HCT116 (cell line): ENCODE data around the gene RRAGA. TPM values are rescaled to one million over a fixed set of nuclear protein-coding genes. Genes with fewer than 3 reads are reported as not detected.

Experiments
- ATAC-seq: fragments of 200-7000 bp; cut with Tn5 transposase; 2 replicates; pipeline ENCODE4 v1.9.1; 2020; ENCODE audit warnings: mild to moderate bottlenecking, moderate library complexity
- BruUV-seq: library from RNA; stranded (reverse); fragments of 400-500 nt; replicated peaks from 2 replicates; lab custom pipeline; 2021; lab: Mats Ljungman, UMichigan
- CTCF ChIA-PET: fragments of 300-600 bp; sonication (Branson Sonifier 250); formaldehyde crosslinking; loops from one replicate; lab custom pipeline; 2021; ENCODE audit warnings: antibody characterized with exemption; lab: Charles Lee
- POLR2A ChIA-PET: fragments of 300-600, 350-600 bp; sonication (Branson Sonifier 250); formaldehyde crosslinking; loops from one replicate; lab custom pipeline; 2021; ENCODE audit warnings: antibody characterized with exemption; lab: Charles Lee
- RAD21 ChIA-PET, 2 experiments: fragments of 300-600 bp; sonication (Branson Sonifier 250); formaldehyde crosslinking; loops; one replicate each; lab custom pipeline; 2023; ENCODE audit warnings: low total read pairs in 2 of 2; ENCODE audit not compliant: uncharacterized antibody in 2 of 2, unreplicated experiment in 2 of 2, low non-redundant PET in 1 of 2; lab: Charles Lee
- DNase-seq: peaks from one replicate; pipeline ENCODE4 v3.0.0-alpha.2; 2010; ENCODE audit warnings: low read depth, low spot score
- H2AFZ ChIP-seq: fragments of 200-600 bp; shearing (Covaris generic), sonication (generic); 2 replicates; pipeline ENCODE4 v1.6.1; 2017; ENCODE audit warnings: low read depth, mixed run types, mixed read lengths, antibody characterized with exemption, low read length; ENCODE audit not compliant: poor library complexity, severe bottlenecking
- H3K27ac ChIP-seq: 2 replicates; pipeline ENCODE4 v1.5.1; 2012; ENCODE audit warnings: low read depth, low read length
- H3K27me3 ChIP-seq: fragments of 200-600 bp; sonication (generic); 2 replicates; pipeline ENCODE4 v1.6.1; 2016; ENCODE audit warnings: mixed run types, low read length, mixed read lengths; ENCODE audit not compliant: insufficient read depth
- H3K36me3 ChIP-seq, 2 experiments: fragments of 200-500 bp in 1 of 2; fragments of 200-600 bp in 1 of 2; sonication (Bioruptor generic) in 1 of 2; sonication (generic) in 1 of 2; 2 replicates each; pipeline versions ENCODE4 v1.5.1 to v1.6.1; 2014 to 2016; ENCODE audit warnings: low read length in 2 of 2, inconsistent platforms in 1 of 2, mixed read lengths in 1 of 2, mixed run types in 1 of 2; ENCODE audit not compliant: insufficient read depth in 2 of 2, control insufficient read depth in 1 of 2
- H3K4me1 ChIP-seq, 2 experiments: fragments of 200-600 bp in 1 of 2; sonication (generic) in 1 of 2; 2 replicates each; pipeline versions ENCODE4 v1.5.1 to v1.6.1; 2012 to 2017; ENCODE audit warnings: low read length in 2 of 2, inconsistent platforms in 1 of 2, mild to moderate bottlenecking in 1 of 2, mixed read lengths in 1 of 2, mixed run types in 1 of 2, moderate library complexity in 1 of 2; ENCODE audit not compliant: insufficient read depth in 2 of 2, control insufficient read depth in 1 of 2
- H3K4me2 ChIP-seq: fragments of 200-600 bp; sonication (generic); 2 replicates; pipeline ENCODE4 v1.6.1; 2017; ENCODE audit warnings: mixed run types, low read length, mixed read lengths
- H3K4me3 ChIP-seq, 2 experiments: fragments of 200-600 bp in 1 of 2; sonication (generic) in 1 of 2; replicated peaks in 1 of 2; 2 replicates each; pipeline ENCODE4 v1.5.1; 2011 to 2016; ENCODE audit warnings: low read length in 2 of 2, control low read depth in 1 of 2, low read depth in 1 of 2, mild to moderate bottlenecking in 1 of 2, mixed read lengths in 1 of 2, mixed run types in 1 of 2
- H3K79me2 ChIP-seq: fragments of 200-600 bp; sonication (generic); 2 replicates; pipeline ENCODE4 v1.6.1; 2017; ENCODE audit warnings: mild to moderate bottlenecking, mixed run types, low read length, moderate library complexity, mixed read lengths; ENCODE audit not compliant: insufficient read depth
- H3K9ac ChIP-seq: fragments of 200-600 bp; sonication (generic); 2 replicates; pipeline ENCODE4 v1.6.1; 2016; ENCODE audit warnings: low read length, mixed read lengths
- H3K9me2 ChIP-seq: fragments of 200-600 bp; sonication (generic), shearing (Covaris generic); 2 replicates; pipeline ENCODE4 v1.6.1; 2017; ENCODE audit warnings: mixed run types, mild to moderate bottlenecking, moderate library complexity; ENCODE audit not compliant: insufficient read depth
- H3K9me3 ChIP-seq, 2 experiments: fragments of 200-500 bp in 1 of 2; fragments of 200-600 bp in 1 of 2; sonication (Bioruptor generic) in 1 of 2; sonication (generic) in 1 of 2; 2 replicates each; pipeline ENCODE4 v1.6.1; 2014 to 2017; ENCODE audit warnings: low read length in 2 of 2, mixed read lengths in 2 of 2, inconsistent platforms in 1 of 2, low read depth in 1 of 2, mild to moderate bottlenecking in 1 of 2, mixed run types in 1 of 2, moderate library complexity in 1 of 2; ENCODE audit not compliant: control insufficient read depth in 1 of 2, insufficient read depth in 1 of 2
- H4K20me1 ChIP-seq: fragments of 200-600 bp; sonication (generic), shearing (Covaris generic); 2 replicates; pipeline ENCODE4 v1.6.1; 2017; ENCODE audit warnings: mixed run types, mild to moderate bottlenecking, moderate library complexity; ENCODE audit not compliant: insufficient read depth
- ATF3 ChIP-seq: IDR thresholded peaks from 2 replicates; pipeline ENCODE4 v1.6.1; 2012
- CBX3 ChIP-seq: IDR thresholded peaks from 2 replicates; pipeline ENCODE4 v1.6.1; 2012; ENCODE audit warnings: low read depth
- CEBPB ChIP-seq: IDR thresholded peaks from 2 replicates; pipeline ENCODE4 v1.6.1; 2012; ENCODE audit warnings: low read depth
- CTCF ChIP-seq, 3 experiments: fragments of 200-600 bp in 1 of 3; sonication (generic) in 1 of 3; IDR thresholded peaks in 2 of 3; conservative IDR thresholded peaks in 1 of 3; 2 replicates each; pipeline ENCODE4 v1.5.1; 2012 to 2017; ENCODE audit warnings: low read depth in 2 of 3, low read length in 2 of 3, antibody characterized with exemption in 1 of 3, borderline replicate concordance in 1 of 3, control low read depth in 1 of 3, mild to moderate bottlenecking in 1 of 3, mixed read lengths in 1 of 3, mixed run types in 1 of 3, moderate library complexity in 1 of 3; ENCODE audit not compliant: insufficient read depth in 1 of 3
- EGR1 ChIP-seq: IDR thresholded peaks from 2 replicates; pipeline ENCODE4 v1.6.1; 2012; ENCODE audit warnings: low read depth
- EZH2phosphoT487 ChIP-seq: fragments of 200-600 bp; IDR thresholded peaks from 2 replicates; pipeline ENCODE4 v1.6.1; 2018; ENCODE audit warnings: antibody characterized with exemption, borderline replicate concordance
- FOSL1 ChIP-seq: IDR thresholded peaks from 2 replicates; pipeline ENCODE4 v1.6.1; 2012; ENCODE audit warnings: low read depth
- POLR2A ChIP-seq: IDR thresholded peaks from 2 replicates; pipeline ENCODE4 v1.7.0; 2011; ENCODE audit warnings: borderline replicate concordance; ENCODE audit not compliant: insufficient read depth, insufficient read length; ENCODE audit errors: extremely low read depth
- SIN3A ChIP-seq: IDR thresholded peaks from 2 replicates; pipeline ENCODE4 v1.6.1; 2012; ENCODE audit warnings: low read depth
- SRF ChIP-seq: IDR thresholded peaks from 2 replicates; pipeline ENCODE4 v1.6.1; 2012; ENCODE audit warnings: low read depth
- TCF7L2 ChIP-seq: IDR thresholded peaks from 2 replicates; pipeline ENCODE4 v1.7.0; 2011; ENCODE audit warnings: borderline replicate concordance, inconsistent platforms; ENCODE audit not compliant: insufficient read depth, insufficient read length; ENCODE audit errors: extremely low read depth
- YY1 ChIP-seq: IDR thresholded peaks from 2 replicates; pipeline ENCODE4 v1.6.1; 2011; ENCODE audit warnings: low read length, low read depth, moderate library complexity, mild to moderate bottlenecking; ENCODE audit not compliant: insufficient replicate concordance; ENCODE audit errors: extremely low read depth
- ZFX ChIP-seq: fragments of 450-650 bp; IDR thresholded peaks from 2 replicates; pipeline ENCODE4 v1.6.1; 2017
- intact Hi-C: fragments of 100-400 bp; cut with micrococcal nuclease; formaldehyde crosslinking; loops from 2 replicates; pipeline ENCODE4 v1.10.0; 2022
- total RNA-seq: library from RNA; stranded (reverse); gene quantifications from one replicate; pipeline ENCODE4 v1.2.1, GENCODE V29; 2021; ENCODE audit not compliant: unreplicated experiment

RRAGA gene
- total RNA-seq, 1 experiment from 2014 or later = 47.3 TPM

- no peaks in the 10 kb centered on the region for H3K9me2 ChIP-seq
- intact Hi-C loops = loop anchor here (5.0 kb wide), 1 partner anchor 431 kb away; no protein-coding TSS in a partner anchor
- no TSS peak for BruUV-seq
- no peaks in the 10 kb centered on the region for H3K9me3 ChIP-seq
- H2AFZ ChIP-seq = no peak overlapping the region
- no peak overlapping the region for H3K4me3 ChIP-seq
- RAD21 ChIA-PET = no interaction called here
- ATAC-seq (no peak), DNase-seq (no peak)
- no peaks in the 10 kb centered on the region for H3K79me2 ChIP-seq
- no peaks in the 10 kb centered on the region for H3K4me1 ChIP-seq
- CTCF ChIA-PET = interaction anchor here (1.4 to 2.1 kb wide), 3 partner anchors 23 to 1215 kb away, joined by 3 to 4 read pairs (median 3); partner anchors contain the start of gene RRAGA
- no peak overlapping the region for H3K9ac ChIP-seq
- H3K36me3 ChIP-seq = no peaks in the 10 kb centered on the region
- H3K27me3 ChIP-seq = peaks cover 2% of the 10 kb centered on the region; the same call in 1 of the 2 replicates
- no peak overlapping the region for H3K4me2 ChIP-seq
- no peak for TF ChIP-seq TCF7L2
- TF ChIP-seq ATF3 = no peak
- no peak for TF ChIP-seq SIN3A
- TF ChIP-seq CEBPB = no peak
- no peak for TF ChIP-seq CBX3
- TF ChIP-seq SRF = no peak
- TF ChIP-seq EZH2phosphoT487 = no peak
- no peak for TF ChIP-seq FOSL1
- TF ChIP-seq YY1 = no peak
- TF ChIP-seq EGR1 = no peak
- H4K20me1 ChIP-seq = no peaks in the 10 kb centered on the region
- no peak overlapping the region for H3K27ac ChIP-seq
- POLR2A ChIA-PET = no interaction called here
Measured at GRCh38 chr9:19026375-19026774, 22.9 kb upstream of the RRAGA start.

GRCh38 chr9:19027825-19028224 is 21.4 kb upstream of the RRAGA start:
- no peak overlapping the region for H3K9ac ChIP-seq
- no peak overlapping the region for H3K4me3 ChIP-seq
- CTCF ChIA-PET = interaction anchor here (1.6 kb wide), 1 partner anchor 1217 kb away, joined by 8 read pairs; no protein-coding TSS in a partner anchor
- H3K79me2 ChIP-seq = no peaks in the 10 kb centered on the region
- H3K36me3 ChIP-seq = no peaks in the 10 kb centered on the region
- intact Hi-C loops = loop anchor here (2.0 to 5.0 kb wide), 3 partner anchors 429 to 1217 kb away; no protein-coding TSS in a partner anchor
- DNase-seq (no peak), ATAC-seq (no peak)
- H2AFZ ChIP-seq = no peak overlapping the region
- BruUV-seq = no TSS peak
- H3K27ac ChIP-seq = no peak overlapping the region
- RAD21 ChIA-PET = no interaction called here
- no peaks in the 10 kb centered on the region for H3K9me3 ChIP-seq
- no peaks in the 10 kb centered on the region for H3K9me2 ChIP-seq
- no peak for TF ChIP-seq ZFX
- no peak for TF ChIP-seq CTCF (IDR thresholded peaks at IDR 0.05 in 2 of 3, conservative IDR thresholded peaks at IDR 0.05 in 1 of 3; ENCODE audit: borderline replicate concordance in 1 of 3, insufficient read depth in 1 of 3, low read depth in 2 of 3, low read length in 2 of 3)
- no peak for TF ChIP-seq POLR2A
- TF ChIP-seq YY1 = no peak
- POLR2A ChIA-PET = no interaction called here
- no peak overlapping the region for H3K4me2 ChIP-seq
- H3K27me3 ChIP-seq = peaks cover 2% of the 10 kb centered on the region; the same call in 1 of the 2 replicates
- H4K20me1 ChIP-seq = no peaks in the 10 kb centered on the region
- no peaks in the 10 kb centered on the region for H3K4me1 ChIP-seq
